ENCODE data around the gene FAF2.
A peak's percentile ranks its signal among the peaks of the same experiment; 100 is the strongest.

Gene FAF2

DNA sequence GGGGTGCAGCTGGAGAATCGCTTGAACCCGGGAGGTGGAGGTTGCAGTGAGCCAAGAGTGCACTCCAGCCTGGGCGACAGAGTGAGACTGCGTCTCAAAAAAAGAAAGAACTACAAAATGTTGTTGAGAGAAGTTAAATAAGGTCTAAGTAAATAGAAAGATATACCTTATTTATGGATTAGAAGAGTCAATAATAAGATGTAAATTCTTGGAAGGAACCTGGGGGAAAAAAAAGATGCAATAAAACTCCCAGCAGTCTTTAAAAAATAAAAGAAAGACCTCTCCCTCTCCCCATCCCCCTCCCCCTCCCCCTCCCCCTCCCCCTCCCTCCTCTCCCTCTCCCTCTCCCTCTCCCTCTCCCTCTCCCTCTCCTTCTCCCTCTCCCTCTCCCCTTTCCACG is 15.5 kb upstream of the FAF2 start:
- Histone ChIP-seq H3K27ac (ENCODE audit: low read length) (no peak overlapping the region), H3K27me3 (ENCODE audit: insufficient read depth, low read length, poor library complexity) (no peaks in the 10 kb centered on the region), H3K4me1 (ENCODE audit: insufficient read depth, low read length) (peaks cover 33% of the 10 kb centered on the region), H3K4me3 (ENCODE audit: low read depth in 1 of 2, low read length in 2 of 2) (no peak overlapping the region), H3K79me2 (ENCODE audit: insufficient read depth, low read length) (no peaks in the 10 kb centered on the region), H3K36me3 (ENCODE audit: insufficient read depth, low read length) (no peaks in the 10 kb centered on the region), H2AFZ (ENCODE audit: low read depth, low read length) (no peak overlapping the region), H3K9ac (ENCODE audit: low read depth, low read length) (no peak overlapping the region), H3K4me2 (ENCODE audit: insufficient read depth, low read length) (no peak overlapping the region), H3K9me3 (ENCODE audit: insufficient read depth, low read length, severe bottlenecking) (peaks cover 7% of the 10 kb centered on the region), H4K20me1 (ENCODE audit: insufficient read depth, low read length) (no peaks in the 10 kb centered on the region)
- TF ChIP-seq CTCF (IDR thresholded peaks at IDR 0.05; ENCODE audit: borderline replicate concordance, extremely low read depth, low read length, poor library complexity, severe bottlenecking) (no peak), EZH2 (IDR thresholded peaks at IDR 0.05; ENCODE audit: borderline replicate concordance, low read depth, low read length, severe bottlenecking) (no peak)
- DNase-seq: no peak
- no peak for ATAC-seq (ENCODE audit: insufficient read depth, low read depth)

DNA sequence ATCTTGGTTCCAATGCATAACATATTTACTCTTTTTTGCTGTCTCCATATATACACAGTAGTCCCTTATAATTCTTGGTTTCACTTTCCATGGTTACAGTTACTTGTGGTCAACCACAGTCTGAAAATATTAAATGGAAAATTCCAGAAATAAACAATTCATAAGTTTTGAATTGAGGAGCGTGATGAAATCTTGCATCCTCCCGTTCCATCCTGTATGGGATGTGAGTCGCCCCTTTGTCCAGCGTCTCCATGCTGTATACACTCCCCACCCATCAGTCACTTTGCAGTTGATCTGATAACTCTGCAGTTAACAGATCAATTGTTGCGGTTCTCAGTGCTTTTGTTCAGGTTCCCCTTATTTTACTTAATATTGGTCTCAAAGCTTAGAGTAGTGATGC is 11.5 kb upstream of the FAF2 start:
- Histone ChIP-seq H3K27ac (ENCODE audit: low read length) (peak overlapping the region; percentile 80), H3K4me1 (ENCODE audit: insufficient read depth, low read length) (peaks cover 24% of the 10 kb centered on the region), H3K79me2 (ENCODE audit: insufficient read depth, low read length) (no peaks in the 10 kb centered on the region), H2AFZ (ENCODE audit: low read depth, low read length) (peak overlapping the region; percentile 64), H3K9ac (ENCODE audit: low read depth, low read length) (peak overlapping the region; percentile 41), H3K36me3 (ENCODE audit: insufficient read depth, low read length) (no peaks in the 10 kb centered on the region), H3K9me3 (ENCODE audit: insufficient read depth, low read length, severe bottlenecking) (peaks cover 7% of the 10 kb centered on the region), H3K27me3 (ENCODE audit: insufficient read depth, low read length, poor library complexity) (no peaks in the 10 kb centered on the region), H4K20me1 (ENCODE audit: insufficient read depth, low read length) (no peaks in the 10 kb centered on the region), H3K4me2 (ENCODE audit: insufficient read depth, low read length) (peak overlapping the region; percentile 60), H3K4me3 (ENCODE audit: low read depth in 1 of 2, low read length in 2 of 2) (peak overlapping the region in 1 of 2 experiments; percentile 47; a peak in 2 of 4 replicates)
- peak; percentile 48 for DNase-seq
- ATAC-seq (ENCODE audit: insufficient read depth, low read depth): peak; percentile 83
- TF ChIP-seq CTCF (IDR thresholded peaks at IDR 0.05; ENCODE audit: borderline replicate concordance, extremely low read depth, low read length, poor library complexity, severe bottlenecking) (no peak), EZH2 (IDR thresholded peaks at IDR 0.05; ENCODE audit: borderline replicate concordance, low read depth, low read length, severe bottlenecking) (no peak)

DNA sequence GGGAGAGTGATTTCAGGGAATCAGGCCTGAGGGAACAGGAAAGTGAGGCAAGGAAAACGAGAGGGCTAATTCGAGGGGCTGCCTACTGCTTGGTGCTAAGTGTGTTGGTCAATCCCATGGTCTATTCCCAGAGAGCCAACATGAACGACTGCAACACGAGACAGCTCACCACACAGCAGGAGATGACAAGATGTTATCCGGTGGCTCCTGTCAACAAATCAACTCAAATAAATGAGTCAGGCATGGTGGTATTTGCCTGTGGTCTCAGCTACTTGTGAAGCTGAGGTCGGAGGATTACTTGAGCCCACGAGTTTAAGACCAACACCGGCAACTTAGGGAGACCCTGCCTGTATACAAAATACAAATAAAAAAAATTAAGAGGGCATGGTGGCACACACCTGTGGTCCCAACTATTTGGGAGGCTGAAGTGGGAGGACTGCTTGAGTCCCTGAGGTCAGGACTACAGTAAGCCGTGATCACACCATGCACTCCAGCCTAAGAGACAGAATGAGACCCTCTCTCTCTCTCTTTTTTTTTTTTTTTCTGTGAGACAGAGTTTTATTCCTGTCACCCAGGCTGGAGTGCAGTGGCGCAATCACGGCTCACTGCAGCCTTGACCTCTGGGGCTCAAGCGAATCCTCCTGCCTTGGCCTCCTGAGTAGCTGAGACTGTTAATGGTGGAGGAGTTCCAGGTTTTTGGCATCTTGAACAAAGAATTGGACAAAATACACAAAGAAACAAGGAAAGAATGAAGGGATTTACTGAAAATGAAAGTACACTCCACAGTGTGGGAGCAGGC is 9.0 kb upstream of the FAF2 start:
- TF ChIP-seq CTCF (IDR thresholded peaks at IDR 0.05; ENCODE audit: borderline replicate concordance, extremely low read depth, low read length, poor library complexity, severe bottlenecking): no peak
- TF ChIP-seq EZH2 (IDR thresholded peaks at IDR 0.05; ENCODE audit: borderline replicate concordance, low read depth, low read length, severe bottlenecking): no peak
- Histone ChIP-seq H3K9ac (ENCODE audit: low read depth, low read length) (no peak overlapping the region), H3K4me2 (ENCODE audit: insufficient read depth, low read length) (no peak overlapping the region), H3K36me3 (ENCODE audit: insufficient read depth, low read length) (no peaks in the 10 kb centered on the region), H3K4me3 (ENCODE audit: low read depth in 1 of 2, low read length in 2 of 2) (no peak overlapping the region), H3K79me2 (ENCODE audit: insufficient read depth, low read length) (no peaks in the 10 kb centered on the region), H3K4me1 (ENCODE audit: insufficient read depth, low read length) (peaks cover 24% of the 10 kb centered on the region), H3K27me3 (ENCODE audit: insufficient read depth, low read length, poor library complexity) (no peaks in the 10 kb centered on the region), H4K20me1 (ENCODE audit: insufficient read depth, low read length) (no peaks in the 10 kb centered on the region), H3K9me3 (ENCODE audit: insufficient read depth, low read length, severe bottlenecking) (no peaks in the 10 kb centered on the region), H2AFZ (ENCODE audit: low read depth, low read length) (no peak overlapping the region), H3K27ac (ENCODE audit: low read length) (no peak overlapping the region)
- DNase-seq: no peak
- no peak for ATAC-seq (ENCODE audit: insufficient read depth, low read depth)
